Spinal cord (tissue), 10 donors: ENCODE results near the gene ARHGDIG. TPM values are rescaled to one million over a fixed set of nuclear protein-coding genes. Genes with fewer than 3 reads are reported as not detected.

ENCODE experiments used
- DNase-seq, 6 donors: peaks; one replicate each; pipeline versions ENCODE4 v3.0.0 to v3.0.0-alpha.2; 2013 to 2015; ENCODE audit warnings: low spot score in 6 of 6, low read depth in 4 of 6
- H3K27ac ChIP-seq: one replicate; pipeline ENCODE4 v1.5.1; 2013; ENCODE audit warnings: low read depth, low read length, control low read depth
- H3K27me3 ChIP-seq: one replicate; pipeline ENCODE4 v1.6.1; 2013; ENCODE audit warnings: low read length; ENCODE audit not compliant: control insufficient read depth, insufficient read depth
- H3K36me3 ChIP-seq: one replicate; pipeline ENCODE4 v1.6.1; 2013; ENCODE audit warnings: low read length; ENCODE audit not compliant: control insufficient read depth, insufficient read depth
- H3K4me1 ChIP-seq: one replicate; pipeline ENCODE4 v1.6.1; 2013; ENCODE audit warnings: low read length; ENCODE audit not compliant: control insufficient read depth, insufficient read depth
- H3K4me3 ChIP-seq: one replicate; pipeline ENCODE4 v1.5.1; 2013; ENCODE audit warnings: low read depth, low read length, control low read depth
- H3K9me3 ChIP-seq: one replicate; pipeline ENCODE4 v1.6.1; 2013; ENCODE audit warnings: low read length; ENCODE audit not compliant: control insufficient read depth, insufficient read depth
- WGBS: methylation state at CpG from one replicate; pipeline ENCODE4 v1.1.5; 2013; ENCODE audit warnings: missing lambda C conversion rate; ENCODE audit not compliant: insufficient coverage; 5-methylcytosine and 5-hydroxymethylcytosine counted together
- polyA plus RNA-seq, 2 donors: library from polyadenylated mRNA; unstranded; fragments of 120-200 nt; gene quantifications; one replicate each; pipeline ENCODE4 v1.2.1, GENCODE V29; 2013; ENCODE audit not compliant: insufficient read length in 2 of 2
- total RNA-seq, 2 donors: library from RNA; depleted of rRNA in 1 of 2; stranded (reverse); fragments of 120-200 nt in 1 of 2; fragments of >200 nt in 1 of 2; gene quantifications; one replicate each; pipeline versions ENCODE4 v1.2.3 to v1.2.4, GENCODE V29; 2013 to 2014
- donor health status: healthy.

The ARHGDIG gene
- total and polyA plus RNA-seq, 4 donors, result 24.9 to 120 (median 78.4) TPM

DNA sequence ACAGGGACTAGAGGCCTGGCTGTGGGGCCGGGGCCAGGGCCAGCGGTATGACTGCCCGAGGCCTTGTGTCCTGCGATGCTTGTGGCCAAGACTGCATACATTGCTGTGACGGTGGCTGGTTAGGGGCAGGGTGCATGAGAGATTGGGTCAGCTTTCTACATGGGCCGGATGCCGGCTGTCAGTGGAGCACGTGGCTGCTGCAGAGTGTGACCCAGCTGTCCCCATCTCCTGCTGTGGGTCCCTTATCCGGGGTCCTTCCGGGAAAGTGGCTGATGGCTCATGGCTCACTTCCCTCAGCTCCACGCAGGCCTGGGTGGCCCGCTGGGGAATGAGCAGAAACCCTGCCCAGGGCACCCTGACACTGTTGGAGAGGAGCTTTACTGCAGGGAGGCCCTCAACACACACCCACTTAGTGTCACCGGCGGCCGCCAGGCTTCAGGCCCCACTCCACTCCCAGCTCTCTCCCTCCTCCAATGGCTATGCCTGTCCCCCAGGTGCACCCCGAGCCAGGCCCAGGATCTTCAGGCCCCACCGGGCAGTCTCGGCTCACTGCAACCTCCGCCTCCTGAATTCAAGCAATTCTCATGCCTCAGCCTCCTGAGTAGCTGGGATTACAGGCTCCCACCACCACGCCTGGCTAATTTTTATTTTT is 3.8 kb upstream of the ARHGDIG start:
- Histone ChIP-seq H3K36me3 (peaks cover 18% of the 10 kb centered on the region), H3K27me3 (peaks cover 27% of the 10 kb centered on the region), H3K27ac (no peak overlapping the region), H3K4me3 (no peak overlapping the region), H3K9me3 (no peaks in the 10 kb centered on the region), H3K4me1 (peaks cover 34% of the 10 kb centered on the region)
- DNase-seq, result no peak
- 64% methylated on average over 16 of the region's 20 CpGs for WGBS

DNA sequence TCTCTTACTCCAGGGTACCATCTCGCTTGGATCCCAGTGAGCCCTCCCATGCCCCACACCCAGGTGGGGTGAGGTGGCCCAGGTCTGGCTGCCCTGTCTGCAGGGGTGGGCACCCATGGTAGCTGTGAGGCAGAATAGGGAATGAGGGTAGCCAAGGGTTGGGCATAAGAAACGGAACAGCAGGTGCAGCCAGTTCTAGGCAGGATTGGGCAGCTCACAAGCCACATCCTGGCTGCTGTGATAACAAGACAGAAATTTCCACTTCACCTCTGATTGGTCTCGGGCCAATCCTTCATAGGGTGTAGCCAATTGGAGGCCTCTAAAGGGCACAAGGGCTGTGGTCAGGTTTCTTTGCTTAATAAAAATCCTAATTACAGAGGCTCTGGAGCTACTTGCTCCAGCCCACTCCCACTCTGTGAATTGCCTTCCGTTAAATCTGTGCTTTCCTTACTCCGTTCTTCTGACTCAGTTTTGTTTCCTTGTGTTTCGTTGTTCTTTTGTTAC is 1.5 kb upstream of the ARHGDIG start:
- Histone ChIP-seq H3K36me3 (peaks cover 18% of the 10 kb centered on the region), H3K9me3 (no peaks in the 10 kb centered on the region), H3K4me3 (no peak overlapping the region), H3K27ac (no peak overlapping the region), H3K27me3 (peaks cover 34% of the 10 kb centered on the region), H3K4me1 (peaks cover 39% of the 10 kb centered on the region)
- DNase-seq, result peak in 3 of 6 donors; percentile 12 to 44 (median 27)
- 60% methylated on average over 2 of the region's 6 CpGs for WGBS

DNA sequence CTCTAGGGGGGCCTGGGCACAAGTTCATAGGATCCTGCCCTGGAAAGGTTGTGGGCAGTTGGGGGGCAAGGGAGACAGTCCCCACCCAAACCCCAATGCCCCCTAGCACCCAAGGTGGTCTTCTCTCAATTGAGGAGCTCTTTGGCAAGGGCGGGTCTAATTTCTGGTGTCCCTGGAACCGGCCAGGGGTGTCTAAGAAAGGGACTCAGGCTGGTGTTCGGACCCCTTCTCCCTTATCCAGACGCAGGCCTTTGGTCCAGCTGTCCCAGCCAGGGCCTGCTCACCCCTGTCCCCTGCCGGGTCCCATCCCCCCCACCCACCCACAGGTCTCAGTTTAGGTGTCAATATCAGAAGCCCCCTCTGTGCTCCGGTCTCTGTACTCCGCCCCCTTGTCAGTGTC is 860 bp upstream of the ARHGDIG start:
- Histone ChIP-seq H3K27me3 (peaks cover 34% of the 10 kb centered on the region), H3K27ac (no peak overlapping the region), H3K4me1 (peaks cover 35% of the 10 kb centered on the region), H3K9me3 (no peaks in the 10 kb centered on the region), H3K36me3 (peaks cover 24% of the 10 kb centered on the region), H3K4me3 (no peak overlapping the region)
- no peak for DNase-seq
- WGBS, result 49% methylated on average over 4 of the region's 7 CpGs

DNA sequence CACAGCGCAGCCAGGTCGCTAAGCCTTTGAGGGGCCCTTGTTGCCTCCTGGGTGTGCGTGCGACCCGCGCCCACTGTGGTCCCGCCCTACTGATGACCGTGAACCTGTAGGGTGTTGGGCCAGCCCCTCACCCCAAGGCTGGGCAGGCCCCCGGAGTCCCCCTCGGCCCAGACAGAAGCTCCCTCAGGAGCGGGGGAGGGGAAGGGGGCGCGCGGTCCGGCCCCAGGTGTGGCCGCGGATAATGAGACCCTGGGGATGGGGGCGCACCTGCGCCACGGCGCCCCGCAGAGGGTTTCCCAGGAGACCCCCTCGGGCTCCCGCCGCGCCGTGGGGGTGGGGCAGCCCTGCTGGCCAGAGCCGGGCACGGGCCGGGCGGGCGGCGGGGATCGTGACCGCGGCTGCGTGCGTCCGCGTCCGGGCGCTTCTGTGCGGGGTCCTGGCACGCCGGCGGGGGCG is 358 bp upstream of the ARHGDIG start:
- Histone ChIP-seq H3K36me3 (peaks cover 29% of the 10 kb centered on the region), H3K4me3 (no peak overlapping the region), H3K9me3 (no peaks in the 10 kb centered on the region), H3K27ac (no peak overlapping the region), H3K4me1 (peaks cover 30% of the 10 kb centered on the region), H3K27me3 (peaks cover 33% of the 10 kb centered on the region)
- 3% methylated on average over 43 of the region's 47 CpGs for WGBS
- DNase-seq, result no peak

DNA sequence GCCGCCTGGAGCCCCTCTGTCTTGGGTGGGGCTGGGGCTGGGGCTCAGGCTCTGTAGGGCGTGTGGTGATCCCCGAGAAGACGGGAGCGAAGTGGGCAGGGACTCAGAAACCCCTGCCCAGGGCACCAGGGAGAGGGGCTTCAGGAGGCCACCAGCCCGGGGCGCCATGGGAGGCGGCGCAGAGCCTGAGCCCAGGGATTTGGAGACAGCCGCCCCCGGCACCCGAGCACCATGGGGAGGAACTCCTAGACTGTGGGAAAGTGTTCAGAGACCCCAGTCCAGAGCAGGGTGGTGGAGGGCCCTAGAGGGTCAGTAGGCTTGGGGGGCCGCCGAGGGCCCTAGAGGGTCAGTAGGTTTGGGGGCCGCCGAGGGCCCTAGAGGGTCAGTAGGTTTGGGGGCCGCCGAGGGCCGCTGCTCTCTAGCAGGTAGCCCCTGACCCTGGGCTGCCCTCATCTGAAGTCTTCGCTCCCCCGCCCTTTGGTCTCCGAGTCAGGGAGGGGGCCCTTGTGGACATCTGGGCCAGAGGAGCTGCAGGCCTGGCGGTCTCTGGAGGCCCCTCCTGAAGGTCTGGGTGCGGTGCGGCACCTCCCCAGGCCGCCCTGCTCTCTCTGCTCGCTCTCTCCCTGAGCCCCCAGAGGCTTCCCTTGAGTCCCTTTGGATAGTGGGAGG is 734 bp downstream of the ARHGDIG start:
- H3K27ac ChIP-seq, result no peak overlapping the region
- H3K4me1 ChIP-seq, result peaks cover 23% of the 10 kb centered on the region
- 42% methylated on average over 25 of the region's 27 CpGs for WGBS
- H3K4me3 ChIP-seq, result peak overlapping the region; percentile 21
- no peaks in the 10 kb centered on the region for H3K9me3 ChIP-seq
- DNase-seq, result no peak
- H3K36me3 ChIP-seq, result peaks cover 38% of the 10 kb centered on the region
- H3K27me3 ChIP-seq, result peaks cover 26% of the 10 kb centered on the region

DNA sequence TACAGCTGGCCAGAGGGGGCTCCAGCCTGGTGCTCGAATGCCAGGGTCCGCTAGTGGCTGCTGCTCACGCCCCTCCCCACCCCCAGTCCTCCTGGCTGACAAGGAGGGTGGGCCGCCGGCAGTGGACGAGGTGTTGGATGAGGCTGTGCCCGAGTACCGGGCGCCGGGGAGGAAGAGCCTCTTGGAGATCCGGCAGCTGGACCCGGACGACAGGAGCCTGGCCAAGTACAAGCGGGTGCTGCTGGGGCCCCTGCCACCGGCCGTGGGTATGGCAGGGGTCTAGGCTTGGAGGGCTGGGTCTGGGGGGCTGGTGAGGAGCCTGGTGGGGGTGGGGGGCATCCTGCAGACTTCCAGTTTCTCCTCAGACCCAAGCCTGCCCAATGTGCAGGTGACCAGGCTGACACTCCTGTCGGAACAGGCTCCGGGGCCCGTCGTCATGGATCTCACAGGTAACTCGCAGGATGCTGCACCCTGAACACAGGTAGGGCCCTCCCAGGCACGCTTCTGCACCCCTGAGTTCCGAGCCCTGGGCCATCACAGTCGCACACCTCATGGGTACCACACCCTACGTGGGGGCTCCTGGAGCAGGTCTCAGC is 1.4 kb downstream of the ARHGDIG start:
- no peaks in the 10 kb centered on the region for H3K9me3 ChIP-seq
- no peak overlapping the region for H3K4me3 ChIP-seq
- peaks cover 21% of the 10 kb centered on the region for H3K27me3 ChIP-seq
- no peak overlapping the region for H3K27ac ChIP-seq
- DNase-seq, result no peak
- H3K4me1 ChIP-seq, result peaks cover 18% of the 10 kb centered on the region
- H3K36me3 ChIP-seq, result peaks cover 44% of the 10 kb centered on the region
- WGBS, result 77% methylated on average over 19 of the region's 25 CpGs

DNA sequence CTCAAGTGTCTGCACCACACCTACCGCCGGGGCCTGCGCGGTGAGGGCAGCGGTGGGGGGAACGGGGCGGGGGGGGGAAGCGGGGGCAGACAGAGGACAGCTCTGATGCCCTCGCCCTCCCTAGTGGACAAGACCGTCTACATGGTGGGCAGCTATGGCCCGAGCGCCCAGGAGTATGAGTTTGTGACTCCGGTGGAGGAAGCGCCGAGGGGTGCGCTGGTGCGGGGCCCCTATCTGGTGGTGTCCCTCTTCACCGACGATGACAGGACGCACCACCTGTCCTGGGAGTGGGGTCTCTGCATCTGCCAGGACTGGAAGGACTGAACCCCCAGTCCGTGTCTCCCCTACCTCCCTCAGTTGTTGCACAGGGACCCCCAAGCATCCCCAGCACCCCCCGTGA is 2.1 kb downstream of the ARHGDIG start:
- H3K27ac ChIP-seq, result no peak overlapping the region
- no peak overlapping the region for H3K4me3 ChIP-seq
- H3K36me3 ChIP-seq, result peaks cover 51% of the 10 kb centered on the region
- H3K27me3 ChIP-seq, result peaks cover 21% of the 10 kb centered on the region
- no peak for DNase-seq
- 83% methylated on average over 14 of the region's 22 CpGs for WGBS
- peaks cover 18% of the 10 kb centered on the region for H3K4me1 ChIP-seq
- H3K9me3 ChIP-seq, result no peaks in the 10 kb centered on the region

DNA sequence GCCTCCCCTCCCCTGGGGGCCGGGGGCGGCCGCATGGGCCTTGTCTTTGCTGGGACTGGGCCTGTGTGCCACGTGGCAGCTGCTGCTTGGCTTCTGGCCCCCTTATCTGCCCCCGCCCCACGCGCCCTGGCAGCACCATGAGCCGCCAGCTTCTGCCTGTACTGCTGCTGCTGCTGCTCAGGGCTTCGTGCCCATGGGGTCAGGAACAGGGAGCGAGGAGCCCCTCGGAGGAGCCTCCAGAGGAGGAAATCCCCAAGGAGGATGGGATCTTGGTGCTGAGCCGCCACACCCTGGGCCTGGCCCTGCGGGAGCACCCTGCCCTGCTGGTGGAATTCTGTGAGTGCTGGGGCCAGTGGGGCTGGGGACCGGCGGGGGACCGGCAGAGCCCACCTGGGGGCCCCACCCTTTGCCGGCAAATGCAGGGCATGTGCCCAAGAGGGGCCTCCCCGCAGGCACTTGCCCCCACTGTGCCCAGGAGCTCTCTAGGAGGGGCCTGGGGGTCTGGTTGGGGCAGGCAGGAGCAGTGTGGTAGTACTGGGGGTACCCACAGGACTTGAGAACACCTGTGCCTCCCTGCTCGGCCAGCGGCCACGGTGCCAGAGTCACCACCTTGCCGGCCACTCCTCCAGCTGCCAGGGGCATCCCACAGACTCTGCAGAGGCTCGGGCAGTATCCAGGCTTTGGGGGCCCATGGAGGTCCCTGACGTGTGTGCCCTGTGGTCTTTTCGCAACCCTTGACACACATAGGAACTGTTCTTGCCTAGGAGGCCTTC is 2.8 kb downstream of the ARHGDIG start, which contains the start of gene PDIA2:
PDIA2 (plus strand) TSS at position 132 of the 773 bp plus-strand sequence; CDS start at position 138, 6 bp downstream.
- H3K27ac ChIP-seq, result no peak within 1 kb of the TSS
- 78% methylated on average over 24 of the region's 25 CpGs for WGBS
- H3K4me3 ChIP-seq, result no peak within 1 kb of the TSS
- peaks cover 18% of the 10 kb centered on the region for H3K4me1 ChIP-seq
- no peak for DNase-seq
- peaks cover 59% of the 10 kb centered on the region for H3K36me3 ChIP-seq
- H3K27me3 ChIP-seq, result peaks cover 21% of the 10 kb centered on the region
- H3K9me3 ChIP-seq, result no peaks in the 10 kb centered on the region
